Measurements from ENCODE around the gene STX18. TPM values are rescaled to one million over a fixed set of nuclear protein-coding genes. Genes with fewer than 3 reads are reported as not detected.
A peak's percentile ranks its signal among the peaks of the same experiment; 100 is the strongest.

Gene STX18
- total RNA-seq, 4 donors from 2014 or later, result 23.8 to 42.1 (median 27.2) TPM

- Histone ChIP-seq H3K36me3 (no peaks in the 10 kb centered on the region), H3K27ac (no peak overlapping the region), H3K4me1 (no peaks in the 10 kb centered on the region), H3K27me3 (no peaks in the 10 kb centered on the region), H3K9me3 (no peaks in the 10 kb centered on the region), H3K4me3 (replicated peaks in 1 of 3) (no peak overlapping the region)
- intact Hi-C loops (cut with DNase I), result no loop called here
- TF ChIP-seq CTCF (IDR thresholded peaks at IDR 0.05) (peak; percentile 60 to 87 (median 70)), POLR2A (IDR thresholded peaks at IDR 0.05) (no peak)
- 37 to 38% methylated on average over 6 of the region's 6 CpGs for WGBS, 2 donors
- peak; percentile 53 to 64 for DNase-seq
Observed at GRCh38 chr4:4488405-4489404, 53.1 kb downstream of the STX18 start.

GRCh38 chr4:4486969-4487368 is 54.9 kb downstream of the STX18 start:
- H3K4me3 ChIP-seq (replicated peaks in 1 of 3), result no peak overlapping the region
- WGBS, 2 donors, result 69 to 83% methylated on average over 3 of the region's 3 CpGs
- intact Hi-C loops (cut with DNase I), result no loop called here
- no peak for DNase-seq
- no peaks in the 10 kb centered on the region for H3K9me3 ChIP-seq
- no peak overlapping the region for H3K27ac ChIP-seq
- no peaks in the 10 kb centered on the region for H3K27me3 ChIP-seq
- no peaks in the 10 kb centered on the region for H3K4me1 ChIP-seq
- TF ChIP-seq CTCF (IDR thresholded peaks at IDR 0.05) (no peak), POLR2A (IDR thresholded peaks at IDR 0.05) (no peak)
- H3K36me3 ChIP-seq, result no peaks in the 10 kb centered on the region

DNA sequence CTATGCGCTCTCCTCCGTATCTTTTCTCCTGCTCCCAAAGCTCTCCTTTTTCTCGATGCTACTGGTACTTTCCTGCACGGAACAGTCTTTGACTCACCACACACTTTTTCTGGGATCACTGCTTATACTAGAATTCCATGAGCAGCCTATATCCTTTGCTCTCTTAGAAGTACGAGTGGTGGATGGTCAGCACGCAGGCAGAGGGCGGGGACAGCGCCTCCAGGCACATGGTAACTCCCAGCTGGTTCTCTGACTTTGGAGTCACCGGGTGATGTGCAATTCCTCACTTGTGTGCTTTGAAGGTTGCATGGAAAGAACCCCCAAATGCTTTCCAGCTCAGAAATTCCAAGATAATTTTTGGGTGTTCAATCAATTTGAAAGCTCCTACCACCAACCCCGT is 56.0 kb downstream of the STX18 start:
- Histone ChIP-seq H3K4me1 (no peaks in the 10 kb centered on the region), H3K4me3 (replicated peaks in 1 of 3) (no peak overlapping the region), H3K27ac (no peak overlapping the region), H3K9me3 (no peaks in the 10 kb centered on the region), H3K36me3 (no peaks in the 10 kb centered on the region), H3K27me3 (no peaks in the 10 kb centered on the region)
- DNase-seq, result no peak
- TF ChIP-seq POLR2A (IDR thresholded peaks at IDR 0.05) (no peak), CTCF (IDR thresholded peaks at IDR 0.05) (no peak)
- 83 to 88% methylated on average over 10 of the region's 10 CpGs for WGBS, 2 donors
- intact Hi-C loops (cut with DNase I), result no loop called here

GRCh38 chr4:4481399-4481994 is 60.4 kb downstream of the STX18 start:
- H3K27me3 ChIP-seq, result no peaks in the 10 kb centered on the region
- no peak for TF ChIP-seq POLR2A (IDR thresholded peaks at IDR 0.05)
- TF ChIP-seq CTCF (IDR thresholded peaks at IDR 0.05), result no peak
- no peak overlapping the region for H3K4me3 ChIP-seq (replicated peaks in 1 of 3)
- no peaks in the 10 kb centered on the region for H3K4me1 ChIP-seq
- no peaks in the 10 kb centered on the region for H3K36me3 ChIP-seq
- intact Hi-C loops (cut with DNase I), result no loop called here
- no peaks in the 10 kb centered on the region for H3K9me3 ChIP-seq
- DNase-seq, result no peak
- 80 to 88% methylated on average over 3 of the region's 3 CpGs for WGBS, 2 donors
- H3K27ac ChIP-seq, result no peak overlapping the region

Measured in thyroid gland (tissue), 4 donors.